HepG2 (cell line): ENCODE measurements around the gene PDXDC1. TPM values are rescaled to one million over a fixed set of nuclear protein-coding genes. Genes with fewer than 3 reads are reported as not detected.
"Not testable (repeated sequence)": the region's sequence is repeated elsewhere in the genome, so short reads cannot be mapped to it uniquely, and the experiment has no call there.

Source experiments
- ATAC-seq: fragments of 200-7000 bp; cut with Tn5 transposase; 3 replicates; pipeline ENCODE4 v1.9.1; 2020; ENCODE audit warnings: mild to moderate bottlenecking, moderate library complexity
- BruUV-seq: library from RNA; stranded (reverse); fragments of 400-500 nt; replicated peaks from 2 replicates; lab custom pipeline; 2021; lab: Mats Ljungman, UMichigan
- CTCF ChIA-PET: fragments of 300-600 bp; formaldehyde crosslinking; extraction: SDS; loops from one replicate; lab custom pipeline; 2021; ENCODE audit warnings: low total read pairs, inconsistent platforms, low intra/inter-chr PET ratio; lab: Yijun Ruan, JAX
- POLR2A ChIA-PET: fragments of 350-600 bp; sonication (Branson Sonifier 250); formaldehyde crosslinking; loops from one replicate; lab custom pipeline; 2020; ENCODE audit warnings: antibody characterized with exemption, inconsistent platforms; lab: Yijun Ruan, JAX
- DNase-seq: peaks from one replicate; pipeline ENCODE4 v3.0.0-alpha.2; 2015; ENCODE audit warnings: low spot score
- FAIRE-seq: peaks from 3 replicates; lab custom pipeline; 2011; peaks lifted over from hg19 to GRCh38; lab: Jason Lieb, UNC
- H2AFZ ChIP-seq: one replicate; pipeline ENCODE4 v1.6.1; 2011; ENCODE audit warnings: low read length, inconsistent platforms
- H3K27ac ChIP-seq: fragments of 300-600 bp; 3 replicates; pipeline ENCODE4 v1.8.0; 2011; ENCODE audit warnings: mixed run types, mild to moderate bottlenecking, mixed read lengths, low read length, inconsistent platforms; ENCODE audit not compliant: insufficient read depth; ENCODE audit errors: extremely low read length
- H3K27me3 ChIP-seq, 2 experiments: fragments of 200-600 bp in 1 of 2; 2 replicates in 1 of 2; 3 replicates in 1 of 2; pipeline versions ENCODE4 v1.6.0 to v1.8.0; 2011; ENCODE audit warnings: low read length in 2 of 2, mild to moderate bottlenecking in 2 of 2, moderate library complexity in 2 of 2, inconsistent platforms in 1 of 2; ENCODE audit not compliant: insufficient read depth in 2 of 2, control insufficient read depth in 1 of 2
- H3K36me3 ChIP-seq, 2 experiments: fragments of 200-600 bp in 1 of 2; replicated peaks in 1 of 2; 2 replicates in 1 of 2; 3 replicates in 1 of 2; pipeline versions ENCODE4 v1.5.1 to v1.8.0; 2011; ENCODE audit warnings: low read length in 2 of 2, inconsistent platforms in 1 of 2; ENCODE audit not compliant: insufficient read depth in 2 of 2, control insufficient read depth in 1 of 2
- H3K4me1 ChIP-seq: 2 replicates; pipeline ENCODE4 v1.5.1; 2012; ENCODE audit warnings: low read length, inconsistent platforms; ENCODE audit not compliant: insufficient read depth
- H3K4me2 ChIP-seq: 2 replicates; pipeline ENCODE4 v1.6.0; 2011; ENCODE audit warnings: low read depth, low read length, inconsistent platforms
- H3K4me3 ChIP-seq, 3 experiments: fragments of 200-600 bp in 1 of 3; sonication (generic), shearing (Covaris generic) in 1 of 3; replicated peaks in 1 of 3; 2 replicates each; pipeline ENCODE4 v1.5.1; 2011 to 2016; ENCODE audit warnings: low read length in 3 of 3, inconsistent platforms in 2 of 3, low read depth in 2 of 3, mild to moderate bottlenecking in 2 of 3, control low read depth in 1 of 3, mixed read lengths in 1 of 3; ENCODE audit not compliant: insufficient read depth in 1 of 3
- H3K79me2 ChIP-seq: one replicate; pipeline ENCODE4 v1.6.1; 2011; ENCODE audit warnings: low read length, inconsistent platforms; ENCODE audit not compliant: insufficient read depth
- H3K9ac ChIP-seq: 2 replicates; pipeline ENCODE4 v1.6.0; 2011; ENCODE audit warnings: mild to moderate bottlenecking, low read depth, low read length, inconsistent platforms; ENCODE audit not compliant: insufficient read depth
- H3K9me3 ChIP-seq: 2 replicates; pipeline ENCODE4 v1.5.1; 2012; ENCODE audit warnings: mild to moderate bottlenecking, low read length
- H4K20me1 ChIP-seq: 2 replicates; pipeline ENCODE4 v1.6.0; 2011; ENCODE audit warnings: inconsistent platforms, mild to moderate bottlenecking, low read length, moderate library complexity; ENCODE audit not compliant: insufficient read depth
- WGBS: methylation state at CpG from one replicate; pipeline ENCODE4 v1.1.6; 2017; ENCODE audit warnings: low lambda C conversion rate; 5-methylcytosine and 5-hydroxymethylcytosine counted together
- in situ Hi-C: cut with HindIII; loops from 2 replicates; pipeline ENCODE4 v1.10.0; 2017; ENCODE audit warnings: low pct_unique_long_range_greater_than_20kb; ENCODE audit not compliant: extremely low pct_ligation_motif_present
- intact Hi-C: fragments of 100-400 bp; cut with micrococcal nuclease; formaldehyde crosslinking; loops from one replicate; pipeline ENCODE4 v1.10.0; 2022; ENCODE audit not compliant: unreplicated experiment
- polyA plus RNA-seq, 8 experiments: library from polyadenylated mRNA; depleted of rRNA in 3 of 8; stranded (reverse) in 7 of 8; unstranded in 1 of 8; fragments of >200 nt; fragmentation: Illumina TruSeq in 4 of 8; extraction: Trizol in 4 of 8; gene quantifications; 2 replicates each; pipeline versions ENCODE4 v1.2.1 to v1.2.3, GENCODE V29; 2011 to 2016; ENCODE audit warnings: low read depth in 4 of 8, missing spikeins in 1 of 8, mixed read lengths in 1 of 8; ENCODE audit not compliant: insufficient read depth in 1 of 8
- total RNA-seq, 5 experiments: library from RNA; depleted of rRNA; stranded (reverse); fragments of >200 nt; fragmentation: Illumina TruSeq; extraction: Trizol; gene quantifications; 2 replicates each; pipeline ENCODE4 v1.2.3, GENCODE V29; 2016; ENCODE audit warnings: low read depth in 1 of 5

The PDXDC1 gene
- total and polyA plus RNA-seq, 2 of the 13 experiments (the other 11 are each of a cell fraction or from before 2014, with no cell fraction given): 133 to 169 TPM

DNA sequence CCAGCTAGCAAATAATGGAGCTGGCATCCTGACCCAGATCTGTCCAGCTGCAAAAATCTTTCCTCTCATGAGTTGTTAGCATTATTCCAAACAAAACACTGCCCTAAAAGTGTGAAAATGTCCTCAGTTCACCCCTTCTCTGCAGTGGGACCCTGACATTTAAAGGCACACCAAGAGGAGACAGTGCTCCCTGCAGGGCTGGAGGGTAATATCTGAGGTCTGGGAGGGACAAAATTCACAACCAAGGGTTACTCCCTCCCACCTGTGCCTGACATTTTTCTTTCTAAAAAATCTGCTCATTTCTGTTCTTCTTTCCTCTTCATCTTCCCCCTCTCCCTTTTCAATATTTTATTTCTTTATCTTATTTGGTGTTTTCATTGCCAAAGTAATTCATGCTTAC, 191.4 kb downstream of the PDXDC1 start:
- H3K9ac ChIP-seq, H3K4me2 ChIP-seq, DNase-seq, POLR2A ChIA-PET, H3K4me1 ChIP-seq, in situ Hi-C loops, H3K9me3 ChIP-seq, H3K27me3 ChIP-seq, H3K27ac ChIP-seq, H3K79me2 ChIP-seq, H3K36me3 ChIP-seq, CTCF ChIA-PET, H2AFZ ChIP-seq, FAIRE-seq, BruUV-seq, H4K20me1 ChIP-seq, H3K4me3 ChIP-seq, intact Hi-C loops: not testable (repeated sequence)
- peak; percentile 50; the same call in 1 of the 3 replicates for ATAC-seq

GRCh38 chr16:15168303-15168702, 193.5 kb downstream of the PDXDC1 start:
- in situ Hi-C loops, ATAC-seq: not testable (repeated sequence)

DNA sequence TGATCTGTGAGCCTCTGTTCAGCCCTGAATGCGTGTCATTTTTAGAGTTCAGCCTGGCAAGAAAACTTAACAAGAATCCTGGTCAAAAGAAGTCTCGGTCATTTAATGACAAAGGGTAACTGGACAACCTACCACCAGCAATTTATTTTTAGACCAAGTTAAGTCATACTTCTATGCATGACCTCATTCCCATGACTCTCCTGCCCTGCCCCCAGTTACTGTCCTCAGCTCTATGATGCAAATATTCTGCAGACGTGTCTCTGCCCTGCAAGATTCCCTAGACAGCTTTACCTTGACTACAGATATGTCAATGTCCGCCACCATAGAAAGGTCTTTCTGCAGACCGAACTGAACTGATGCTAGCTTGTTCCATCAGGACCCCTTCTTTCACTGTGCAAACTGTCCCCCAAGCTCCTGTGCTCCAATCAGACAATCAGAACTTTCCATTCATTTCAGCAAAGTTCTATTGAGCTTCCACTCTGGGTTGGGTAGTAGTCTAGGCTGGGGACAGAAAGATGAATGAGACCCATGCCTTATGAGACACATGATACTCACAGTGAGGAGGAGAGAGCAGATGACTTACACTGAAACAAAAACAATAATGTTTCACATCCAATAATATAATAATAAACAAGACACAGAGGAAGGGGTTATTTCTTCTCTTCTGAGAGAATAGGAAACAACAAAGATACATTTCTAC, 194.3 kb downstream of the PDXDC1 start:
- H4K20me1 ChIP-seq, H2AFZ ChIP-seq, H3K27me3 ChIP-seq, H3K27ac ChIP-seq, H3K9ac ChIP-seq, CTCF ChIA-PET, H3K4me2 ChIP-seq, POLR2A ChIA-PET, FAIRE-seq, DNase-seq, intact Hi-C loops, H3K79me2 ChIP-seq, H3K4me3 ChIP-seq, H3K36me3 ChIP-seq, ATAC-seq, BruUV-seq, H3K9me3 ChIP-seq, H3K4me1 ChIP-seq, in situ Hi-C loops: not testable (repeated sequence)
- whole genome bisulfite sequencing: 24% methylated on average over 5 of the region's 5 CpGs

More at GRCh38 chr16:15168303-15168702, 193.5 kb downstream of the PDXDC1 start:
- WGBS: under 1% methylated on average over 3 of the region's 3 CpGs
- H3K9ac ChIP-seq, H3K79me2 ChIP-seq, BruUV-seq, CTCF ChIA-PET, H3K4me2 ChIP-seq, H3K9me3 ChIP-seq, H4K20me1 ChIP-seq, H3K36me3 ChIP-seq, intact Hi-C loops, H3K27ac ChIP-seq, H2AFZ ChIP-seq, H3K4me3 ChIP-seq, POLR2A ChIA-PET, H3K27me3 ChIP-seq, DNase-seq, FAIRE-seq, H3K4me1 ChIP-seq: not testable (repeated sequence)

DNA sequence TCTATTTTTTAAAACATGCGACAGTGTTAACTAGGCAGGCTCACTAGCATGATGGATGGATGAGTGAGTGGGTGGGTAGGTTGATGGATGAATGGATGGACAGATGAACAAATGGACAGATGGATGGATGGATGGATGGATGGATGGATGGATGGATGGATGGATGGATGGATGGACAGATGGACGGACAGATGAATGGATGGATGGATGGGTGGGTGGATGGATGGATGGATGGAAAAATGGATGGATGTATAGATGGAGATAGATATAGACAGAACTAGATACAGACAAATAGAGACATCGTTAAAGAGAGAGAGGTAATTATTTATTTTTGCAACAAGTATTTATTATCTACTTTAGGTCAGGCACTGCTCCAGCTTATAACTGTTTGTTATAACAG, 205.1 kb downstream of the PDXDC1 start:
- CTCF ChIA-PET, DNase-seq, H3K4me3 ChIP-seq, H3K9me3 ChIP-seq, H3K36me3 ChIP-seq, BruUV-seq, POLR2A ChIA-PET, H3K27me3 ChIP-seq, intact Hi-C loops, H4K20me1 ChIP-seq, H3K27ac ChIP-seq, in situ Hi-C loops, FAIRE-seq, H3K9ac ChIP-seq, H3K4me1 ChIP-seq, H2AFZ ChIP-seq, H3K4me2 ChIP-seq, H3K79me2 ChIP-seq, ATAC-seq: not testable (repeated sequence)
- WGBS: 4% methylated on average over 3 of the region's 3 CpGs
